Mesodermal cell (in vitro differentiated cells): ENCODE results near the gene GSTA5.
"Not testable (repeated sequence)": the region's sequence is repeated elsewhere in the genome, so short reads cannot be mapped to it uniquely, and the experiment has no call there.

ENCODE experiments used
- H3K27ac ChIP-seq: 2 replicates; pipeline ENCODE4 v1.7.0; 2013; ENCODE audit warnings: mild to moderate bottlenecking, low read depth, low read length, moderate library complexity; ENCODE audit not compliant: severe bottlenecking
- H3K36me3 ChIP-seq: 2 replicates; pipeline ENCODE4 v1.7.1; 2013; ENCODE audit warnings: mild to moderate bottlenecking, low read length, moderate library complexity; ENCODE audit not compliant: control insufficient read depth, insufficient read depth
- H3K4me1 ChIP-seq: one replicate; pipeline ENCODE4 v1.7.1; 2013; ENCODE audit warnings: mild to moderate bottlenecking, low read length; ENCODE audit not compliant: insufficient read depth, control insufficient read depth, poor library complexity, severe bottlenecking
- H3K4me3 ChIP-seq: 2 replicates; pipeline ENCODE4 v1.7.0; 2013; ENCODE audit warnings: low read length, control low read depth, mild to moderate bottlenecking; ENCODE audit not compliant: insufficient read depth, poor library complexity, severe bottlenecking; ENCODE audit errors: extremely low read depth
- H3K9me3 ChIP-seq: 2 replicates; pipeline ENCODE4 v1.7.1; 2013; ENCODE audit warnings: mild to moderate bottlenecking, low read length, moderate library complexity; ENCODE audit not compliant: control insufficient read depth
- WGBS, 2 experiments: methylation state at CpG; one replicate each; pipeline ENCODE4 v1.1.5; 2013; ENCODE audit warnings: missing lambda C conversion rate in 2 of 2; ENCODE audit not compliant: insufficient coverage in 2 of 2; 5-methylcytosine and 5-hydroxymethylcytosine counted together

The GSTA5 gene

GRCh38 chr6:52870335-52871091 is 29.9 kb upstream of the GSTA5 start:
- H3K9me3 ChIP-seq, H3K4me3 ChIP-seq, H3K4me1 ChIP-seq, H3K36me3 ChIP-seq, H3K27ac ChIP-seq: not testable (repeated sequence)
- 90 to 100% methylated on average over 1 of the region's 3 CpGs for WGBS, 2 experiments

- not testable (repeated sequence) for H3K27ac ChIP-seq, H3K4me3 ChIP-seq
- 82 to 86% methylated on average over 2 to 3 of the region's 5 CpGs for WGBS, 2 experiments
These were observed 28.3 kb upstream of the GSTA5 start for GRCh38 chr6:52868899-52869298.

GRCh38 chr6:52868240-52868639 is 27.6 kb upstream of the GSTA5 start:
- Histone ChIP-seq H3K9me3 (no peaks in the 10 kb centered on the region), H3K4me1 (no peaks in the 10 kb centered on the region), H3K36me3 (no peaks in the 10 kb centered on the region), H3K27ac (no peak overlapping the region), H3K4me3 (no peak overlapping the region)
- 86% methylated on average over 1 of the region's 1 CpG; no CpG with 5 or more reads in 1 of the 2 experiments for WGBS, 2 experiments

More at GRCh38 chr6:52868899-52869298, 28.3 kb upstream of the GSTA5 start:
- not testable (repeated sequence) for H3K36me3 ChIP-seq, H3K9me3 ChIP-seq, H3K4me1 ChIP-seq

- H3K27ac ChIP-seq, H3K9me3 ChIP-seq, H3K4me3 ChIP-seq, H3K36me3 ChIP-seq, H3K4me1 ChIP-seq: not testable (repeated sequence)
- WGBS, 2 experiments = 61 to 65% methylated on average over 6 to 7 of the region's 7 CpGs
These were observed 20.5 kb upstream of the GSTA5 start for GRCh38 chr6:52861151-52861550.

GRCh38 chr6:52858416-52858815 is 17.8 kb upstream of the GSTA5 start:
- Histone ChIP-seq H3K4me3 (no peak overlapping the region), H3K27ac (no peak overlapping the region), H3K4me1 (peaks cover 5% of the 10 kb centered on the region), H3K36me3 (no peaks in the 10 kb centered on the region), H3K9me3 (no peaks in the 10 kb centered on the region)
- WGBS, 2 experiments = 100% methylated on average over 4 of the region's 4 CpGs

- not testable (repeated sequence) for H3K36me3 ChIP-seq, H3K4me3 ChIP-seq, H3K9me3 ChIP-seq, H3K4me1 ChIP-seq, H3K27ac ChIP-seq
- 0 to 20% methylated on average over 1 to 2 of the region's 3 CpGs for WGBS, 2 experiments
These were observed 15.5 kb upstream of the GSTA5 start for GRCh38 chr6:52856137-52856536.

GRCh38 chr6:52849137-52849536 is 8.5 kb upstream of the GSTA5 start:
- WGBS, 2 experiments = 90 to 91% methylated on average over 4 of the region's 4 CpGs
- H3K36me3 ChIP-seq = no peaks in the 10 kb centered on the region
- H3K27ac ChIP-seq = no peak overlapping the region
- H3K4me3 ChIP-seq = no peak overlapping the region
- H3K4me1 ChIP-seq = no peaks in the 10 kb centered on the region
- peaks cover 4% of the 10 kb centered on the region for H3K9me3 ChIP-seq

GRCh38 chr6:52846002-52846401 is 5.4 kb upstream of the GSTA5 start:
- H3K27ac ChIP-seq = no peak overlapping the region
- H3K9me3 ChIP-seq = peaks cover 4% of the 10 kb centered on the region
- no peaks in the 10 kb centered on the region for H3K4me1 ChIP-seq
- no peaks in the 10 kb centered on the region for H3K36me3 ChIP-seq
- H3K4me3 ChIP-seq = no peak overlapping the region
- no CpG with 5 or more reads among the region's 1 CpG for WGBS, 2 experiments

- Histone ChIP-seq H3K27ac (no peak overlapping the region), H3K4me1 (no peaks in the 10 kb centered on the region), H3K9me3 (peaks cover 7% of the 10 kb centered on the region), H3K36me3 (no peaks in the 10 kb centered on the region), H3K4me3 (no peak overlapping the region)
- WGBS, 2 experiments = 100% methylated on average over 2 of the region's 4 CpGs; no CpG with 5 or more reads in 1 of the 2 experiments
These were observed 3.0 kb upstream of the GSTA5 start for GRCh38 chr6:52843605-52844004.

- no peaks in the 10 kb centered on the region for H3K36me3 ChIP-seq
- no peak overlapping the region for H3K4me3 ChIP-seq
- WGBS, 2 experiments = 76 to 80% methylated on average over 14 of the region's 20 CpGs
- peaks cover 3% of the 10 kb centered on the region for H3K9me3 ChIP-seq
- no peaks in the 10 kb centered on the region for H3K4me1 ChIP-seq
- H3K27ac ChIP-seq = no peak overlapping the region
These were observed 1.2 kb downstream of the GSTA5 start for GRCh38 chr6:52839124-52840055.
